Kidney epithelial cell (primary cell): ENCODE data around the gene IER2. TPM values are rescaled to one million over a fixed set of nuclear protein-coding genes. Genes with fewer than 3 reads are reported as not detected.

Experiments
- DNase-seq: peaks from one replicate; pipeline ENCODE4 v3.0.0-alpha.2; 2010; ENCODE audit warnings: low read depth
- H3K27me3 ChIP-seq: 2 replicates; pipeline ENCODE4 v1.6.0; 2011; ENCODE audit warnings: low read length; ENCODE audit not compliant: control insufficient read depth, insufficient read depth
- H3K36me3 ChIP-seq: 2 replicates; pipeline ENCODE4 v1.5.1; 2011; ENCODE audit warnings: low read length; ENCODE audit not compliant: control insufficient read depth, insufficient read depth
- H3K4me3 ChIP-seq: 2 replicates; pipeline ENCODE4 v1.5.1; 2011; ENCODE audit warnings: low read depth, mild to moderate bottlenecking, control low read depth, low read length
- CTCF ChIP-seq: IDR thresholded peaks from 2 replicates; pipeline ENCODE4 v1.5.1; 2011; ENCODE audit warnings: mild to moderate bottlenecking, moderate library complexity, low read length, control low read depth, inconsistent platforms; ENCODE audit not compliant: insufficient read depth, poor library complexity, severe bottlenecking
- total RNA-seq: library from RNA; depleted of rRNA; stranded (reverse); fragments of >200 nt; gene quantifications from 2 replicates; pipeline ENCODE4 v1.2.3, GENCODE V29; 2015

Gene IER2, protein sequence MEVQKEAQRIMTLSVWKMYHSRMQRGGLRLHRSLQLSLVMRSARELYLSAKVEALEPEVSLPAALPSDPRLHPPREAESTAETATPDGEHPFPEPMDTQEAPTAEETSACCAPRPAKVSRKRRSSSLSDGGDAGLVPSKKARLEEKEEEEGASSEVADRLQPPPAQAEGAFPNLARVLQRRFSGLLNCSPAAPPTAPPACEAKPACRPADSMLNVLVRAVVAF
- 130 and 169 TPM in 2 replicates for total RNA-seq

DNA sequence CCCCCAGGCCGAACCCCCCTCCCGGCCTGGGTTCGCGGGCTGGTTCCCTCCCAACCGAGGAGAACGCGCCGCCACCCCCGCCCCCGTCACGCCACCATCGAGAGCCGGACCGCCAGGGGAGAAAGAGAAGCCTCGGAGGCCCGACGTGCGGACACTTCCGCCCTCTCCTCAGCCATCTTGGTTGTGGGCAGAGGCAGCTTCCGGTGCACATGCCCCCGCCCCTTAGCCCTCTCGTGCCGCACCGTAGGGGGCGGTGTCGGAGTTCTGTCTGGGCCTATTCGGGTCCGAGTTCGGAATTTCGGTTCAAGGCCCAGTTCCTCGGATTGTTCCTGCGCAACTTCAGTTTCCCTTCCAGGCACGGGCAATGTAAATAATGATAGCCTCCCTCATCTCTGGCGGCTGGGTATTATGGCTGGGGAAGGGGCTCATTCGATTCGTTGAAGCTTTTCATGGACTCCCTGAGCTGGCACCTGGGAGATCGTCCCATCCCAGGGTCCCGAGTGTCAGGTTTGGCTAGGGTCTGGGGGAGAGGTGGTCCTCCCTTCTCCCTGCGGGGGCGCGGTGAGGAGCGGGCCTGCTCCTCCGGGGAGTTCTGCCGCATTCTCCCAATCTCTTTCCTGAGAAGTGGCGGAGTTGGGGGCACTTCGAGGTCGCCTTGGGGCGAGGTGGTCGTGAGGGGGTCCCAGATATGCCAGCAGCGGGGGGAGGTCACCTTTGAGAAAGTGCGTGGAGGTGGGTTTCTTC, at the start of gene IER2, which contains the start of gene STX10:
Gene IER2 (plus strand): TSS at position 225 of the 744 bp plus-strand sequence. CDS start 2,776 bp downstream, outside the sequence.
Gene STX10 (minus strand): TSS at position 189 of the 744 bp plus-strand sequence. CDS start 202 bp downstream, outside the sequence.
- no peak for DNase-seq
- H3K36me3 ChIP-seq = peaks cover 5% of the 10 kb centered on the region
- no peaks in the 10 kb centered on the region for H3K27me3 ChIP-seq
- peak within 1 kb of the TSS; percentile 72 for H3K4me3 ChIP-seq
- TF ChIP-seq CTCF = peak; percentile 62

DNA sequence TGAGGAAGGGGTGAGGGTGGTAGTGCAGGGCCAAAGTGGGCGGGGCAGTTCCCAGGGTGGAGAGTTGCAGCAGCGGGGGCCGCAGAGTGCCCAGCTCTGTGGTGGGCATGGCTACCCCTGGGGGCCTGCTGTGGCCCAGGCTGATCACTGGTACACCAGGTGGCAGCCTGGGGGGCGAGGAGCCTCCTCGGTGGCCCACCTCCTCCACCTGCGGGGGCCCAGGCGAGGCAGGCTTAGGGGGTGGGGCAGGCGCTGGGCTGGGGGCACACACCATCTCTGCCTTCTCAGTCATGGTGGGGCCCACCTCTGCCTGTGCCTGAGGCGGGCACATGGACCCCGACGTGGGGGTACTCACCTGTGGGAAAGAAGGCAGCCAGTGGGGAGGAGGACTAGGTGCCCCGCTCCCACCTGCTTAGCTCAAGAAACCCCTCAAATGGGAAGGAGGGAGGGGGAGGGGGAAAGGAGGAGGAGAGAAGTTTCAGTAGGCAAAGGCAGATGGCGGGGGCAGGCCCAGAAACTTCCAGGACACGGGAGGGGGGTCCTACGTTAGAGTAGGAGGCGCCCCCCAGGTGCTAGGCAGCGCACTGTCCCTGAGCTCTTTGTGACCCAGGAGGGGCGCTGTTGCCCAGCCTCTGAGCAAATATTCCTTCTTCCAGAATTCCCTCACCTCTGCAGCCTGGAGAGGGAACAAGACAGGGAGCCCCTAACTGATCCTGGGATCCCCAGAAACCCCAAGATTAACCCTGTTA, 49.2 kb upstream of the IER2 start:
- Histone ChIP-seq H3K27me3 (peaks cover 34% of the 10 kb centered on the region), H3K4me3 (no peak overlapping the region), H3K36me3 (no peaks in the 10 kb centered on the region)
- peak; percentile 35 for TF ChIP-seq CTCF
- no peak for DNase-seq

DNA sequence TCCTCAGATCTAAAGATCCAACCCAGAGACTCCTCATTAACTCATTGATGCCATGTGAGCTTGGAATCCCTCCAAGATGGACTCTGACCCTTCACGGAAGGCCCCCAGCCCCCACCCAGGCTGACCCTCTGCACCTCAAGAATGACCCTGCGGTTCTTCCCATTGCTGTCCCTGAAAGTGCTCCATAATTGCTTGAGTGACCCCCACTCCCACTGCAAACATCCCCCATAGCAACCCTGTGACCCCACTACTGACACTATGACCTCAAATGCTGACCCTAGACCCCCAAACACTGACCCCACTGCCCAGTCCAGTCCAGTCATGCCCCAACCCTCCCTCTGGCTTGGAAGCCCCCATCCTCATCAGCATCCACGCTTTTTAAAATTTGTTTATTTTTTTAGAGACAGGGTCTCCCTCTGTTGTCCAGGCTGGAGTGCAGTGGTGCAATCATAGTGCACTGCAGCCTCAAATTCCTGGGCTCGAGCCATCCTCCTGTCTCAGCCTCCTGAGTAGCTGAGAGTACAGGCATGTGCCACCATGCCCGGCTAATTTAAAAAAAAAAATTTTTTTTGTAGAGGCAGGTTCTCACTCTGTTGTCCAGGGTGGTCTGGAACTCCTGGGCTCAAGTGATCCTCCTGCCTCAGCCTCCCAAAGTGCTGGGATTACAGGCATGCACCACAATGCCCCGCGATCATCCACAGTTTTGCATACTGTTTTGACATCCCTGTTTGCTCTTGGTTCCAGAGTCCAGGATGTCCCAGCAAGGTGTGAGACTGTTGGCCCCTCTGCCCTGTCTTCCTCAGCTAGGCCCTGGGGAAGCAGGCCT, 48.4 kb upstream of the IER2 start:
- H3K27me3 ChIP-seq = peaks cover 28% of the 10 kb centered on the region
- no peak for TF ChIP-seq CTCF
- no peaks in the 10 kb centered on the region for H3K36me3 ChIP-seq
- no peak overlapping the region for H3K4me3 ChIP-seq
- DNase-seq = no peak

- peaks cover 26% of the 10 kb centered on the region for H3K27me3 ChIP-seq
- no peak for TF ChIP-seq CTCF
- H3K36me3 ChIP-seq = peaks cover under 1% of the 10 kb centered on the region
- no peak overlapping the region for H3K4me3 ChIP-seq
- DNase-seq = no peak
Observed at GRCh38 chr19:13102416-13102665, 47.9 kb upstream of the IER2 start.

GRCh38 chr19:13102666-13103580, 47.3 kb upstream of the IER2 start, which contains the start of gene LYL1:
LYL1 (minus strand) TSS chr19:13102858; CDS start chr19:13101171, 1,687 bp downstream.
- H3K4me3 ChIP-seq = no peak within 1 kb of the TSS
- no peak for DNase-seq

More at GRCh38 chr19:13102666-13103580, 47.3 kb upstream of the IER2 start, which contains the start of gene LYL1:
- Histone ChIP-seq H3K36me3 (peaks cover 2% of the 10 kb centered on the region), H3K27me3 (peaks cover 20% of the 10 kb centered on the region)
- no peak for TF ChIP-seq CTCF
